GM12872 (cell line): ENCODE measurements around the gene INCENP.

ENCODE experiments used
- TF ChIP-seq, protein P1 (sequence below): IDR thresholded peaks from 3 replicates; pipeline ENCODE4 v1.5.1; 2011; ENCODE audit warnings: low read depth, mild to moderate bottlenecking, low read length, moderate library complexity; ENCODE audit not compliant: insufficient read depth

Gene INCENP

DNA sequence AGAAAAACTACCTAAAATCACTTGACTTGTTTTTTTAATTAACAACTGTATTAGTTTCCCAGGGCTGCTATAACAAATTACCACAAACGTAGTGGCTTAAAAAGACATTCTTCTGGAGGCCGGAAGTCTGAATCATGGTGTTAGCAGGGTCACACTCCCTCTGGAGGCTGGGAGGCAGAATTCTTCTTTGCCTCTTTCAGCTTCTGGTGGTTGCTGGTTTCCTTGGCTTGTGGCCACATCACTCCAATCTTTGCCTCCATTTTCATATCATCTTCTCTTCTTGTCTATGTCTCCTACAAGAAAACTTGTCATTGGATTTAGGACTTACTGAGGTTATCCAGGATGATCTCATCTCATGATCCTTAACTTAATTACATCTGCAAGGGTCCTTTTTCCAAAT, 7.4 kb upstream of the INCENP start:
- TF ChIP-seq, protein P1, sequence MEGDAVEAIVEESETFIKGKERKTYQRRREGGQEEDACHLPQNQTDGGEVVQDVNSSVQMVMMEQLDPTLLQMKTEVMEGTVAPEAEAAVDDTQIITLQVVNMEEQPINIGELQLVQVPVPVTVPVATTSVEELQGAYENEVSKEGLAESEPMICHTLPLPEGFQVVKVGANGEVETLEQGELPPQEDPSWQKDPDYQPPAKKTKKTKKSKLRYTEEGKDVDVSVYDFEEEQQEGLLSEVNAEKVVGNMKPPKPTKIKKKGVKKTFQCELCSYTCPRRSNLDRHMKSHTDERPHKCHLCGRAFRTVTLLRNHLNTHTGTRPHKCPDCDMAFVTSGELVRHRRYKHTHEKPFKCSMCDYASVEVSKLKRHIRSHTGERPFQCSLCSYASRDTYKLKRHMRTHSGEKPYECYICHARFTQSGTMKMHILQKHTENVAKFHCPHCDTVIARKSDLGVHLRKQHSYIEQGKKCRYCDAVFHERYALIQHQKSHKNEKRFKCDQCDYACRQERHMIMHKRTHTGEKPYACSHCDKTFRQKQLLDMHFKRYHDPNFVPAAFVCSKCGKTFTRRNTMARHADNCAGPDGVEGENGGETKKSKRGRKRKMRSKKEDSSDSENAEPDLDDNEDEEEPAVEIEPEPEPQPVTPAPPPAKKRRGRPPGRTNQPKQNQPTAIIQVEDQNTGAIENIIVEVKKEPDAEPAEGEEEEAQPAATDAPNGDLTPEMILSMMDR = no peak

DNA sequence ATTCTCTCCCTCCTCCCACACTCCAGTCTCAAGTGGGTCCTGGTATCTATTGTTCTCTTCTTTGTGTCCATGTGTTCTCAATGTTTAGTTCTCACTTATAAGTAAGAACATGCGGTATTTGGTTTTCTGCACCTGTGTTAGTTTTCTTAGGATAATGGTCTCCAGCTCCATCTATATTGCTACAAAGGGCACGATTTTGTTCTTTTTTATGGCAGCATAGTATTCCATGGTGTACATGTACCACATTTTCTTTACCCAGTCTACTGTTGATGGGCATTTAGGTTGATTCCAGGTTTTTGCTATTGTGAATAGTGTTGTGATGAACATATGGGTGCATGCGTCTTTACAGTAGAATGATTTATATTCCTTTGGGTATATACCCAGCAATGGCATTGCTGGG, 4.2 kb upstream of the INCENP start:
- TF ChIP-seq, protein P1 = no peak

DNA sequence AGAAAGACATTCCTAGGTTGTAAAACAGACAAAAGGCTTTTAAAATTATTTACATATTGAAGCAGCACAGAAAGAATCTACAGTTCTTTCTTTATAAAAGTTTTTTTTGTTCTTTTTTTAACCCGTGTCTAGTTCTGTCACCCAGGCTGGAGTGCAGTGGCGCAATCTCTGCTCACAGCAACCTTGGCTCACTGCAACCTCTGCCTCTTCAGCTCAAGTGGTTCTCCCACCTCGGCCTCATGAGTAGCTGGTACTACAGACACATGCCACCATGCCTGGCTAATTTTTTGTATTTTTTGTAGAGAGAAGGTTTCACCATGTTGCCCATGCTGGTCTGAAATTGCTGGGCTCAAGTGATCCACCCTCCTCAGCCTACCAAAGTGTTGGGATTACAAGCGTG, 3.8 kb upstream of the INCENP start:
- TF ChIP-seq, protein P1 = no peak

DNA sequence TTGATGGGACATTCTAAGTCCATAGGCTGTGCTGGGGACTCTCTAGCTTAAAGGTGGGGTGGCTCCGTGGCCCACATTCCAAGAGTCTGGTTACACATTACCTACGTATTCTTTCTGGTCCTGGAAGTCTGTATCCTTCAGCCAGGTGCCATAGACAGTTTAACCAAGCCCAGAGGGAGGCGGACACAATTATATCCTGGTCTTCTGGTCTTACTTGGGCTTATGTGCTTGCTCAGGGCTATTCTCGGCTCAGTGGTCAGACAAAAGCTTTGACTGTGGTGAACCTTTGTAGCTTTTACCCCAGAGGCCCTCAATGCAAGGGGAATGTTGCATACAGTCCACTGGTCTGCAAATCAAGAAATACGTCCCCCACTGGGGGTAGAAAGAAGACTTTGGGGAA, 3.4 kb upstream of the INCENP start:
- TF ChIP-seq, protein P1 = no peak

DNA sequence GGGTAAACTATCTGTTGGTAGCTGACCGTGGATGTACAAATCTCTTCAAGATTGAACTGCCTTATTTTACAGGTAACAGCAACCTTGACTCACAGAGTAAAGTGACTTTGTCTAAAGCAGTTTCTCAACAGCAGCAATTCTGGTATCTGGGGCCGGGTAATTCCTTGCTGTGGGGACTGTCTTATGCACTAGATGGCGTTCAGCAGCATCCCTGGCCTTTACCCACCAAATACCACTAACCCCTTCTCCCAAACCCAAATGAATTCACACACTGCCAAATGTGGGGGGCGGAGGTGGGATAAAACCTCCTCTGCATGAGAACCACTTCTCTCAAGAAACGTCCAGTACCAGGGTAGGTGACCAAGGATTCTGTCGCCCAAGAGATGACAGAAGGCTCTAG, 1.7 kb upstream of the INCENP start:
- TF ChIP-seq, protein P1 = 0 out of 3 replicates have a peak, but pooled peaks have one; percentile 16

DNA sequence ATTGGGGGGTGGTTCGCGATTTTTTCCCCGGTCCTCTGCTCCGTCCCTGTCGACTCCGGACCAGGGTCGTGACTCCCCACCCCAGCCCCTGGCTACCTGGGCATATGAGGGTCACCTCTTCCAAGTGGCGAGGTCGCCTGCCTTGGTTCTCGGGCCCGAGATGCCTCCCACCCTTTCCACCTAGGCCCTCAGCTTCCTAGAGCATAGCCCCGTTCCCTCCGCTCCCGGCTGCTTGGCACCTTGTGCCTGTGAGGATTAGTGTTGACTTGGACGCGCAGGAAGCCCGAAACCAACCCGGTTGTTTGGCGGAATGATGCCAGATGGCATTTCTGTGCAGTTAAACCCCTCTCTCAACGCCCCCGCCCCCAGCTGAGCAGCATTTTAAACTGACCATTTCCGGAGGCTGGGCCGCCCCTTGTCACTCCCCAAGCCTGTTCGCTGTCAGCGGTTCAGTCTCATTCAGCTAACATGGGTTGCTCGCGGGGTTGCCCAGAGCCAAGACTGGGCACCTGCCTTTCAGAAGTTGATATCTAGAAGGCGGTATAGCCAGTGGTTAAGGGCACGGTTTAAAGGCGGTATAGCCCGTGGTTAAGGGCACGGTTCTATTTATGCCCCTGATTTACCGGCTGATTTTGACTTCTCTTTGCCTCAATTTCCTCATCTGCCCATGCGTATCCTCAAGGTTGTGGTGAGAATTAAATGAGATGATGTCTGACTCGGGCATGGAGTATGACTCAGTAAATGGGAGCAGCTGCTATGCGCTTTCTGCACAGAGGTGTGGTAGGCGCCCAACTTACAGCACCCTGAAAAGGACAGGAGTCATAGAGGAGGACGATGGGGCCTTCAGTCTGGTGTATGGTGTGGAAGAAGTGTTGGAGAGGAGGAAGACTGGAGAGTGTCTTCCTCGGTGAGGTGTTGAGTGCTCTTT, 639 bp downstream of the INCENP start:
- TF ChIP-seq, protein P1 = no peak

DNA sequence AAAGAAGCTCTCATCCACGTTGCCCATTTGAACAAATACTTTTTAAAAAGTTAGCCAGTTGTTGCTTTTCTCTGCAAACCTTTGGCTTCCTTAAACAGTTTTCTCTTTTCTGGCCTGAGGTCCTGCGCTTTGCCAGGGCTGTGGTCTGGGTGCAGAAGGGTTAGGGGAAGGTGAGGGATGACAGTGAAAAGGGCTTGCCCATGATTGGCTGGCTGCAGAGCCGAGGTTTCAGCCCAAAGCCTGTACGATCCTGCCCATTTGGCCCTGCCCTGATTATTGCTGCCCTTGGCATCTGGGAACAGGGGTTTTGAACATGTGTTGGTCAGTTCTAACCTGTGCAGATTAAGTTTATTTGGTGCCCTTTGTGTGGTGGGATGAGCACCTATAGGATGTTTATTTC, 1.5 kb downstream of the INCENP start:
- TF ChIP-seq, protein P1 = no peak
